ENCODE results near the gene SMYD5.

DNA sequence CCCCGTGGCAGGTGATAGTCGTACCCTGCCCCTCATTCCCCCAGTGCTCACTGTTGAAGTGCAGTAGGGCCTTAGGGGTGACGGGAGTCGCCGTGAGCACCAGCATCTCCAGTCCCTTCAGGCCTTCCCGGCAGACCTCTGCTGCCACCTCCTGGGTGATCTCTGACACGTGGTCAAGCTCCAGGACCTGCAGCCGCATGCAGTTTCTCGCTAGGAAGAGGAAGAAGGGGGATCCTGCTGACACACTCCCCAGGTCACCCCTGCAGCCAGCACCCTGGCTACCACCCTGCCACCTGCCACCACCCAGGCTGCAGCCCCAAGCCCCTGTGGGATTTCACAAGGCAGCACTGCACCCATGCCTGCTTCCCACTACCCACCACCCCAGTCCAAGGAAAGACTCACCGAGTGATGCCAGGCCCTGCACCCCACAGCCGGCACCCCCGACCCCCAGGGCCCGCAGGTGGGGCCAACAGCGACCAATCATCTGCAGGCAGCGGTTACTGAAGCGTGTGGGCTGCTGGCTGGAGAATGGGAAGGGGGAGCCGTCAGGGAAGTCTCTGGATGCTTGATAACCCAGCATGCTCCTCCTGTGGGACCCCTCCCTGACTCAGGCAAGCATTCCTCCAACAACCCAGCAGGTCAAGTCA, 46.4 kb downstream of the SMYD5 start:
- TF ChIP-seq, protein P1, sequence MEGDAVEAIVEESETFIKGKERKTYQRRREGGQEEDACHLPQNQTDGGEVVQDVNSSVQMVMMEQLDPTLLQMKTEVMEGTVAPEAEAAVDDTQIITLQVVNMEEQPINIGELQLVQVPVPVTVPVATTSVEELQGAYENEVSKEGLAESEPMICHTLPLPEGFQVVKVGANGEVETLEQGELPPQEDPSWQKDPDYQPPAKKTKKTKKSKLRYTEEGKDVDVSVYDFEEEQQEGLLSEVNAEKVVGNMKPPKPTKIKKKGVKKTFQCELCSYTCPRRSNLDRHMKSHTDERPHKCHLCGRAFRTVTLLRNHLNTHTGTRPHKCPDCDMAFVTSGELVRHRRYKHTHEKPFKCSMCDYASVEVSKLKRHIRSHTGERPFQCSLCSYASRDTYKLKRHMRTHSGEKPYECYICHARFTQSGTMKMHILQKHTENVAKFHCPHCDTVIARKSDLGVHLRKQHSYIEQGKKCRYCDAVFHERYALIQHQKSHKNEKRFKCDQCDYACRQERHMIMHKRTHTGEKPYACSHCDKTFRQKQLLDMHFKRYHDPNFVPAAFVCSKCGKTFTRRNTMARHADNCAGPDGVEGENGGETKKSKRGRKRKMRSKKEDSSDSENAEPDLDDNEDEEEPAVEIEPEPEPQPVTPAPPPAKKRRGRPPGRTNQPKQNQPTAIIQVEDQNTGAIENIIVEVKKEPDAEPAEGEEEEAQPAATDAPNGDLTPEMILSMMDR (IDR thresholded peaks at IDR 0.05) = no peak
- no peak for TF ChIP-seq EZH2 (IDR thresholded peaks at IDR 0.05; ENCODE audit: borderline replicate concordance, insufficient read depth, low read depth, low read length, poor library complexity, severe bottlenecking)

All from B cell (primary cell).